NCI-H82 treated with DMSO at 0.1 percent for 48 hours (cell line): ENCODE measurements around the gene HES4.

Experiments
- DNase-seq: peaks from one replicate; lab custom pipeline; 2025; ENCODE audit not compliant: unreplicated experiment; lab: John Stamatoyannopoulos, UW

The HES4 gene

DNA sequence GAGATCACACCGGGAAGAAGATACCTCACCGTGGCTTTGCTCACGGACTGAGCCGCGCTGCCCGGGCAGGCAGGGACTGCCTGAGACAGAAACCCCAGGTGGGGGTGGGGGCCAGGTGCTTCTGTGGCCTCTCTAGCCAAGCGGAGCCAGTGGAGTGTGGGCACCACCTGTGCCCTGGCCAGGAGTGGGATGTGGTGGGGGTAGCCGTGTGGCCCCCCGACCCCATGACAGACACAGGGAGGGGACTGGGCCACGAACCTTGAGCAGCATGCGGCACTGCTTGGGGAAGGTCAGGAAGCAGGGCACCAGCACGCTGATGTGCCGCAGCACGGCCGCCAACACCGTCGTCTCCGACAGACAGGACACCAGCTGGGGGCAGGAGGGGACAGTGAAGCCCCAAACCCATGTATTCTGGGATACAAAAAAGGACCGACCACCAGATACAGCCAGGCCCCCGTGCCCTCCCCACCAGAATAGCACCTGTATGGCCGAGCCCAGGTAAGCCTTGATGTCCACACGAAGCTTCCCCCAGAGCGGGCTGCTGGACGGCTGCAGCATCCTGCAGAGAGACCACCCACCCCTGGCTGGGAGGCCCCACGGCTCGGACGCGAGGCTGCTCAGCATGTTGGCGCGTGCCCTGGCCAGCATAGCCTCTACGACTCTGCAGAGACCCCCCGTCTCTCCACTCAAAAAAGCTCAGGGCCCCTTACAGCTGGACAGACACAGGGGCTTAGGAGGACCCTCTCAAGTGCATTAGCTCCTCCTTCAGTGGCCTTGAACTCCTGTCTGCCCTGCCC lies 46.2 kb downstream of the HES4 start:
- no peak for DNase-seq

DNA sequence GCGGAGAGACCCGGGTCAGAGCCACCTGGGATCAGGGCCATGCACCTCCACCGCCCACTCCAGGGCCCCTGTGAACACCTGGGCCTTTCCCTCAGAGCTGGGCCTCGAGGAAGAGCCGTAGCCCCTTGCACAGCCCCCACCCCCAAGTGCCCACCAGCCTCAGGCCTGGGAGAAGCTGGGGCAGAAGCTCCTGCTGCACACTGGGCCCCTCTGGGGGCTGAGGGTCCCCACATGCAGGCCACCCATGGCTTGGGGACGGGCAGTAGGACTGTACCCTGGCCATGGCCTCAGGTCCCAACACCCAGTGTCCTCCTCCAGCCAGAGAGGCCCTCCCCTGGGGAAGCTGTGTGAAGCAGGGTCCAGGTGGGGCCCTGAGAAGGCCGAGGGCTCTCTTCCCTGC lies 47.3 kb downstream of the HES4 start:
- DNase-seq, result no peak

DNA sequence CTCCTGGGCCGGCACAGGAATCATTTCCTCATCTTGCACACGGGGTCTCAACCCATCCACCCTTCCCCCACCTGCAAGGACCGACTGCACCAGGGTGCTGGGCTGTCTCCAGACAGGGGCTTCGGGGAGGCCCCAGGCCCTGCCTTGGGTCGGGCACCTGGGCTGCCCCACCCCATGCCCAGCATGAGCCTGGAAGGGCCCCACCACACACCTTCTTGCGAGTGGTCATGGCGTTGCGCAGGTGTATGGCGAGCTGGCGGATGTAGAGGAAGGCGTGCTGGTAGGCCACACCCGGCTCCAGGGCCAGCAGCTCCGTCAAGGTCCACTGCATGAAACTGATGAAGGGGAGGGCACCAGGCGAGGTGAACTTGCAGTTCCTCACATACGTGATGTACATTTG lies 47.7 kb downstream of the HES4 start:
- DNase-seq, result no peak

GRCh38 chr1:951364-951763 lies 48.5 kb downstream of the HES4 start:
- no peak for DNase-seq

DNA sequence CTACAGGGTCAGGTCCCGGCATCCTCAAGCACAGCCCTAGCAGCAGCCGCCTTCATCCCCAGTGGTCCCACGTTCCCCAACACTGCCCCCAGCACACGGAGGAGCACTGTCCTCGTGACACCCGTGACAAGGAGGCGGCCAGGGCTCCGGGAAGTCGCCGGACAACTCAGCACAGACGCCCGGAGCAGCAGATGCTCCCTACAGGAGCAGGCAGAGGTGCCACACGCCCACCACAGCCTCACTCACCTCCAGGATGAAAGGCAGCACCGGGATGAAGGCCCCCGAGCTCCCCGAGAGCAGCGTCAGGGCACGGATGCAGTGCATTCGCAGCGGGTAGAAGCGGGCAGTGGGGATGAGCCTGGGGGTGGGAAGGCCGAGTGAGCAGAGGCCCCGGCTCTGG lies 49.0 kb downstream of the HES4 start:
- DNase-seq, result no peak

DNA sequence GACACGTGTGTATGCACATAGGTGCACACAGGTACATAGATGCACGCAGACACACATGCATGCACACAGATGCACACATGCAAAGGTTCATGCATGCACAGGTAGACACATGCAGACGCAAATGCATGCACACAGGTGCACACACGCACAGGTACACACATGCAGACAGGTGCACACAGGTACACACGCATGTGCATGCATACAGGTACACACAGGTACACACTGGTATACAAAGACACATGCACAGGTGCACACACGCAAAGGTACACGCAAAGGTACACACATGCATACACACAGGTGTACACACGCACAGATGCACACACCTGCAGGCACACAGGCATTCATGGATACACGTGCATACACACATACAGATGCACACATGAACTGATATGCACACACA lies 49.6 kb downstream of the HES4 start:
- no peak for DNase-seq
